Stimulated activated CD8-positive, alpha-beta memory T cell treated with anti-CD3 and anti-CD28 coated beads, Interleukin-12 subunit alpha, Interleukin-12 subunit beta, amount 100 ng/mL, for 24 hours (primary cell): ENCODE data around the gene SOHLH2.

Experiments used
- DNase-seq: peaks from one replicate; pipeline ENCODE4 v3.0.0-alpha.2; 2020; ENCODE audit errors: extremely low read depth

The SOHLH2 gene

DNA sequence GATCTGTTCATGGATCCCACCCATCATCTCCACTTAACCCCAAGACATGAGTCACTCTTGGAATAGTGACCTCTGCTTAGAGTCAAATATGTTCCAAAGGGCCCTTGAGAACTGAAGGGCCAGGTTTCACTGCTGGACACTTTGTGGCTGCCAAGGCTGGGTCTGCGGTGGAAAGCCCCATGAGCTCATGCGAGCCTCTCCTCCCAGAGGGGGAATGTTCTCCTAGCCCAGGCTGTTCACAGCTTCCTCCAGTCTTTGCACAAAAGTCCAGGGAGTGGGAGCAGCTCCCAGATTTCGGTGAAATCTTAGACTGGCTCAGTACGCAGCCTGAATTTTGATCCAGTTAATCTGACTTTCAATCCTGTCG is 82.4 kb downstream of the SOHLH2 start:
- no peak for DNase-seq

DNA sequence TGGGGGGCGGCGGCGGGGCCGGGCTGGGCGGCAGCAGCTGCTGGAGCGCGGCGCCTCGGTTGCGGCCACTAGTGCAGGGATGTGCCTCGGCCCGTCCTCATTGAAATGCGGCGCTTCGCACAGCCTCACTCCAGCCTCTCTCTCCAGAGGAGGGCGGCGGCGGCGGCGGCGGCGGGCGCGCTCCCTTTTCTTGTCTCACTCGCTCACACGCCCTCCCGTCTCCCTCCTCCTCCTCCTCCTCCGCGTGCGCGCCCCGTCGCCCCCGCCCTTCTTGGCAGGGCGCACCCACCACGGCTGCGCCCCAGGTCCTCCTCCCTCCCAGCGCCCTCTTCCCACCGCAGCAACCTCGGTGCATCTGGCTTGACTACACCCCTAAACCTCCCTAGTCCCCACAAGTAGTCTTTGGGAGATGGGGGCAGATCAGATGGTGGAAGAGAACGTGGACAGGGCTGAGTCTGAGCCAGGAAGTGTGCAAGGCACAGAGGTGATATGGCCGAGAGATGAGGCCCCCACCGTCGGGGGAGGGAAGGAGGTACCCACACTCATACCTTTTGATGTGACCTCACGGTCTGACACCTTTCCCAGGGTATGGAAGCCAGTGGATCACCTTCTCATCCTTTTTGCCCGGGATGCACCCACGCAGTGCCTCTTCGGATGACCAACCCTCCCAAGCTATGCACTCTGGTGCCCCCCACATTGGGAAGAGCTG is 83.0 kb downstream of the SOHLH2 start, which contains the start of gene DCLK1:
TSS of gene DCLK1 (minus strand) at position 161 of the 709 bp plus-strand sequence.
- no peak for DNase-seq

DNA sequence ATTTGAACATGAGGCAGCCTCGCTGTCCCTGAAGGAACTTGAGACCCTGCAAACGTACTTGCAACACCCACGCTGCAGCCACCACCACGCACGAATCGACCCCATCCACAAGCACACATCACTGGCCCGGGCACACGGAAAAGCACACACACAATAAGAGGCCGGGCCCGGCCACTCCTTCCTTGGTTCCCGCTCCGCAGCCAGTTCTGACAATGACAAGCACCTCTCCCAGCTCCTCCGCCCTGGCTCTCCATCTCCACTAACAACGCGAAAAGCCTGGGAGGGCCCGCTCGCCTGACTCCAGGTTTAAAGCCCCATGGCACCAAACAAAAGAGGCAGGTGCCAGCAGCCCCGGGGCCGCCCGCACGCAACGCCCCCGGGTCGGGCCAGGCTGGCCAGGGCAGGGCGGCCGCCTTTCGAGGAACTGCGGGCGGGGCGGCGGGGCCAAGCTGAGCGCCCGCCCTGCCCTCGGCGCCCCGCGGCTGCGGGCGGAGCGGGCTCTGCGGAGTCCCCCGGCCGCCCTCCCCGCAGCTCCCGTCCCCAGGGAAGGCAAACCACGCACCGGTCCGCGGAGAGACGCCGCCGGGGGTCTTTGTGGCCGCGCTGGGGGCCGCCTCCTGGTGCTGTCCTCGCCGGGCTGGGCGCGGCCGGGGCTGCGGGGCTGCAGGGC is 83.7 kb downstream of the SOHLH2 start:
- no peak for DNase-seq

DNA sequence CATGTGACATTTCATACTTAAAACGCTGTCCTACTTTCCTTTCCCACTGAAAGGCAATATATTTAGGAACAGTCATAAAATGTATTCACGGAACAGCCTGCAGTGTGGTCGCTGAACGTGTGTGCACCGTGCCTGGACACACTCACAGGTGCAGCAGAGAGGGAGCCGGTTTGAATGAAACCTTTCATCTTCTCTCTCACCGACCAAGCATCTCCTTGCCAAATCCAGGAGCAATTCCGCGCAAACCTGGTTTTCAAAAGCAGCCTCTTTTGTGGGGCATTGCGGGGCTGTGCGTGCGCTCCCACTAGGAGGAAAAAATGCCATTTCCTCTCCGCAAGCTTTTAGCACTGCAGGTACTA is 84.2 kb downstream of the SOHLH2 start:
- DNase-seq = no peak

DNA sequence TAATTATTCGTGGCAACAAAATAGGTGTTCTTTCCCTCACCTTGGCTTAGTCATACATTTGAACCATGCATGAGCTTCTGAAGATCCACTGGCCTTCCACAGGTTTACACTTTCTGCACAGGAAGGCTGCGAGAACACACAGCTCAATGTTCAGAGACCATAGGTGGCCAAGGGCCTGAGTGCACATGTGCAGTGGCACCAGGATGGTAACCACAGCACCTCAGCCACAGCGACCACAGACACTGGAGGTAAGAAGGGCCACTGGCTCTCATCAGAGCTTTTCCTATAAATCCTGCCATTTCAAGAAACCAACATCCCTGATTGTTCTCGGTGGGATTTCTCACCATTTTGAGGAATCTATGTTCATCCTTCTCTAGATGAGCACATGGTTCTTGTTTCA is 84.8 kb downstream of the SOHLH2 start:
- no peak for DNase-seq

DNA sequence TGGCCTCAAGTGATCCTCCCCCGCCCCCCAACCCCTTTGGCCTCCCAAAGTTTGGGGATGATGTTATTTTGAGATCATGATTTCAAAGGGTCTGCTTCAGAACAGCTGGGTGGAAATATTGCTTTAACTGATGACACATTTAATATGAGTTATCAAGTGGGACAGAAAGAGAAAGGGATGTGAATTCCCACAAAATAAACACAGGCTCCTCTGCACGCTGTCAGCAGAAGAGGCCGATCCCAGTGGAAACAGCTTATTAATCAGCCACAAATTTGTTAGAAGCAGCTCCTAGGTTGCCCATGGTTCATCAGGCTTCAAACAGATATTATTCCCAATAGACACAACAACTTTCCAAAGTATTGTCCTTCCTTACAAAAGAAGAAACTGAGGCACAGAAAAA is 87.9 kb downstream of the SOHLH2 start:
- DNase-seq = no peak

DNA sequence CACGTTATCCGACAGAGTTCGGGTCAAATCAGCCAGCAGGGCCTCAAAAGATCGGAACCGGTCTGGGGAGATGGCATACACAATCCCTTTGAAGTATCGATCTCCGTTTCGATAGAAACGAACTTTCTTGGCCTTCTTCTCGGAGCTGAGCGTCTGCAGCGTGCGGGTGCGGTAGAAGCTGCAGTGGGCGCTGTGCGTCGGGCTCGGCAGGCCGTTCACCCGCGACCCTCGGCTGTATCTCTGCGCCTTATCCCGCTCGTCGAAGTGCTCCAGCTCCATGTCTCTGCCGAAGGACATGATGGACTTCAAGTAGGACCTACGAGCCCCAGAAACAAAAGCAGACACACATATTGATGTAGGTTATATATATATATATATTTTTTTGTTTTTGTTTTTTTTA is 88.5 kb downstream of the SOHLH2 start:
- no peak for DNase-seq

DNA sequence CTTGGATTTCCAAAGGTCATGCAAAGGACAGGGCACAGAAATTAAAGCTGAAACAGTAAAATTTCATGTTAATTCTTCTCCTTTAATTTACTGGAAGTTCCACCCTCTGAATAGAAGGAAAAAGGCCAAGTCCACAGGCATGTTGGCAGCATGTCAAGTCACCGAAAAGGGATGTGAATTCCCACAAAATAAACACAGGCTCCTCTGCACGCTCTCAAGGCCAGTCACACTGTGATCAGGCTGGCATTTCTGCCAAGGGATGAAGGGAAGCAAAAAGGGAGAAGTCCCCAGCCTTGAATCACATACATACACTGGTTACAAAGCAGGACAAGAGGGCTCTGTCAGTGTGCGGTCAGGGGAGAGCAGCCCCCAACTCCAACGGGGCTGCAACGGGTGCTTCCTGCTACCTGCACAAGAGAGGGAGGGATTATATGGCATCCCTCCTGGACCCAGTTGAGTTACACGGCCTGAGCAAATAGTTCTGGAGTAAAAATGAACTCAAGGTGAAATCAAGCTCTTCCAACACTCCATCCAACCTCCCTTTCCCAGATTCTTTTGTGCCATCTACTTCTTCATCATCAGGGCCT is 90.0 kb downstream of the SOHLH2 start:
- no peak for DNase-seq
